Prostate gland (tissue), 2 donors: ENCODE data around the gene ACLY. TPM values are rescaled to one million over a fixed set of nuclear protein-coding genes. Genes with fewer than 3 reads are reported as not detected.

ENCODE experiments used
- DNase-seq: peaks from one replicate; pipeline ENCODE4 v3.0.0-alpha.2; 2019; ENCODE audit warnings: low spot score
- H3K27ac ChIP-seq, 2 donors: fragments of 200-600 bp; sonication (generic); 2 replicates each; pipeline ENCODE4 v1.5.1; 2017 to 2019
- H3K27me3 ChIP-seq: fragments of 200-600 bp; sonication (generic); replicated peaks from 2 replicates; pipeline ENCODE4 v1.5.1; 2019; ENCODE audit not compliant: insufficient read depth
- H3K36me3 ChIP-seq, 2 donors: fragments of 200-600 bp; sonication (generic); 1 replicate in 1 of 2; 2 replicates in 1 of 2; pipeline versions ENCODE4 v1.5.1 to v1.8.1; 2017 to 2019
- H3K4me1 ChIP-seq: fragments of 200-600 bp; sonication (generic); replicated peaks from 2 replicates; pipeline ENCODE4 v1.5.1; 2019
- H3K4me3 ChIP-seq, 2 donors: fragments of 200-600 bp; sonication (generic); 2 replicates each; pipeline ENCODE4 v1.5.1; 2017 to 2019
- H3K9me3 ChIP-seq: fragments of 200-600 bp; sonication (generic); 2 replicates; pipeline ENCODE4 v1.5.1; 2017
- POLR2A ChIP-seq: fragments of 450-650 bp; IDR thresholded peaks from one replicate; pipeline ENCODE4 v1.6.1; 2016; ENCODE audit warnings: antibody characterized with exemption, mild to moderate bottlenecking
- POLR2AphosphoS5 ChIP-seq: sonication (generic); formaldehyde crosslinking; IDR thresholded peaks from one replicate; pipeline ENCODE4 v1.6.1; 2017; ENCODE audit warnings: antibody characterized with exemption
- WGBS: methylation state at CpG from one replicate; pipeline ENCODE4 v1.1.5; 2018; 5-methylcytosine and 5-hydroxymethylcytosine counted together
- intact Hi-C: fragments of 100-400 bp; cut with DNase I; formaldehyde crosslinking; loops from one replicate; pipeline ENCODE4 v1.14.2; 2022
- small RNA-seq, 2 donors: library from RNA; depleted of rRNA; stranded (forward); fragments of <200 nt; gene quantifications; one replicate each; pipeline ENCODE3, GENCODE V24; 2016
- total RNA-seq, 2 donors: library from RNA; depleted of rRNA; stranded (reverse); fragments of >200 nt; gene quantifications; one replicate each; pipeline ENCODE4 v1.1.0, GENCODE V29; 2016
- TF ChIP-seq, protein P1 (sequence below), 4 experiments: fragments of 200-600 bp in 2 of 4; fragments of 450-650 bp in 2 of 4; sonication (generic) in 2 of 4; IDR thresholded peaks; 1 replicate in 3 of 4; 2 replicates in 1 of 4; pipeline ENCODE4 v1.5.1; 2016 to 2019; ENCODE audit warnings: antibody characterized with exemption in 4 of 4, mild to moderate bottlenecking in 2 of 4, moderate library complexity in 2 of 4

The ACLY gene
- total RNA-seq, 2 donors from 2014 or later: 114 to 203 TPM

GRCh38 chr17:41818024-41818423, 100.7 kb downstream of the ACLY start:
- intact Hi-C loops: no loop called here
- 94% methylated on average over 16 of the region's 20 CpGs for WGBS
- TF ChIP-seq POLR2A: no peak
- TF ChIP-seq POLR2AphosphoS5: no peak
- TF ChIP-seq, protein P1, sequence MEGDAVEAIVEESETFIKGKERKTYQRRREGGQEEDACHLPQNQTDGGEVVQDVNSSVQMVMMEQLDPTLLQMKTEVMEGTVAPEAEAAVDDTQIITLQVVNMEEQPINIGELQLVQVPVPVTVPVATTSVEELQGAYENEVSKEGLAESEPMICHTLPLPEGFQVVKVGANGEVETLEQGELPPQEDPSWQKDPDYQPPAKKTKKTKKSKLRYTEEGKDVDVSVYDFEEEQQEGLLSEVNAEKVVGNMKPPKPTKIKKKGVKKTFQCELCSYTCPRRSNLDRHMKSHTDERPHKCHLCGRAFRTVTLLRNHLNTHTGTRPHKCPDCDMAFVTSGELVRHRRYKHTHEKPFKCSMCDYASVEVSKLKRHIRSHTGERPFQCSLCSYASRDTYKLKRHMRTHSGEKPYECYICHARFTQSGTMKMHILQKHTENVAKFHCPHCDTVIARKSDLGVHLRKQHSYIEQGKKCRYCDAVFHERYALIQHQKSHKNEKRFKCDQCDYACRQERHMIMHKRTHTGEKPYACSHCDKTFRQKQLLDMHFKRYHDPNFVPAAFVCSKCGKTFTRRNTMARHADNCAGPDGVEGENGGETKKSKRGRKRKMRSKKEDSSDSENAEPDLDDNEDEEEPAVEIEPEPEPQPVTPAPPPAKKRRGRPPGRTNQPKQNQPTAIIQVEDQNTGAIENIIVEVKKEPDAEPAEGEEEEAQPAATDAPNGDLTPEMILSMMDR (IDR thresholded peaks at IDR 0.05): no peak
- H3K36me3 ChIP-seq: no peaks in the 10 kb centered on the region
- no peak for DNase-seq
- H3K9me3 ChIP-seq: no peaks in the 10 kb centered on the region
- H3K27me3 ChIP-seq: no peaks in the 10 kb centered on the region
- H3K27ac ChIP-seq: no peak overlapping the region
- H3K4me3 ChIP-seq: no peak overlapping the region
- H3K4me1 ChIP-seq: no peaks in the 10 kb centered on the region

Small RNA genes lying within 50 kb of the gene (small RNA-seq; reads per million reads assigned to genes)
- 0 reads per million in 2 donors for gene AC125257.2

Other genes starting within 250 kb of the ACLY start
- gene EIF1, start 230.1 kb downstream of the ACLY start, total RNA-seq: 100 to 1,000 TPM; 136 to 320 TPM
- gene GAST, start 206.6 kb downstream of the ACLY start, total RNA-seq: not detected
- 1 to 10 TPM in 1 of 2 donors, under 1 TPM in 1; 0.55 to 3.6 TPM for gene HAP1, start 184.3 kb downstream of the ACLY start, total RNA-seq
- gene JUP, start 132.2 kb downstream of the ACLY start, total RNA-seq: 100 to 1,000 TPM; 146 to 266 TPM
- gene P3H4, start 107.0 kb downstream of the ACLY start, total RNA-seq: 10 to 100 TPM; 15.8 to 19.6 TPM
- gene FKBP10, start 105.9 kb downstream of the ACLY start, total RNA-seq: 10 to 100 TPM; 24.5 to 50.2 TPM
- gene NT5C3B, start 82.7 kb downstream of the ACLY start, total RNA-seq: 10 to 100 TPM; 53.9 to 67.2 TPM
- gene KLHL10, start 81.1 kb downstream of the ACLY start, total RNA-seq: 1 to 10 TPM in 1 of 2 donors, under 1 TPM in 1; 0.14 to 6.5 TPM
- gene KLHL11, start 53.5 kb downstream of the ACLY start, total RNA-seq: 10 to 100 TPM; 24.2 to 45.0 TPM
- 1 to 10 TPM in 1 of 2 donors, under 1 TPM in 1; 0.55 to 4.3 TPM for gene ODAD4, start 11.7 kb upstream of the ACLY start, total RNA-seq
- 100 to 1,000 TPM in 1 of 2 donors, 10 to 100 TPM in 1; 85.8 to 117 TPM for gene CNP, start 47.8 kb upstream of the ACLY start, total RNA-seq
- gene DNAJC7, start 98.5 kb upstream of the ACLY start, total RNA-seq: 10 to 100 TPM; 57.8 to 60.4 TPM
- gene NKIRAS2, start 101.1 kb upstream of the ACLY start, total RNA-seq: 10 to 100 TPM; 38.8 to 98.8 TPM
- gene C17orf113, start 131.7 kb upstream of the ACLY start, total RNA-seq: 1 to 10 TPM; 4.2 to 4.8 TPM
- gene ZNF385C, start 179.5 kb upstream of the ACLY start, total RNA-seq: 10 to 100 TPM in 1 of 2 donors, 1 to 10 TPM in 1; 2.3 to 11.8 TPM
- 10 to 100 TPM; 26.7 to 38.6 TPM for gene DHX58, start 193.8 kb upstream of the ACLY start, total RNA-seq
- gene KAT2A, start 202.4 kb upstream of the ACLY start, total RNA-seq: 10 to 100 TPM; 32.9 to 90.1 TPM
- 1 to 10 TPM in 1 of 2 donors, under 1 TPM in 1; 0.18 to 1.2 TPM for gene HSPB9, start 203.9 kb upstream of the ACLY start, total RNA-seq
- gene RAB5C, start 236.0 kb upstream of the ACLY start, total RNA-seq: 100 to 1,000 TPM; 124 to 146 TPM